ENCODE results near the gene ACSL1.

ACSL1 gene

DNA sequence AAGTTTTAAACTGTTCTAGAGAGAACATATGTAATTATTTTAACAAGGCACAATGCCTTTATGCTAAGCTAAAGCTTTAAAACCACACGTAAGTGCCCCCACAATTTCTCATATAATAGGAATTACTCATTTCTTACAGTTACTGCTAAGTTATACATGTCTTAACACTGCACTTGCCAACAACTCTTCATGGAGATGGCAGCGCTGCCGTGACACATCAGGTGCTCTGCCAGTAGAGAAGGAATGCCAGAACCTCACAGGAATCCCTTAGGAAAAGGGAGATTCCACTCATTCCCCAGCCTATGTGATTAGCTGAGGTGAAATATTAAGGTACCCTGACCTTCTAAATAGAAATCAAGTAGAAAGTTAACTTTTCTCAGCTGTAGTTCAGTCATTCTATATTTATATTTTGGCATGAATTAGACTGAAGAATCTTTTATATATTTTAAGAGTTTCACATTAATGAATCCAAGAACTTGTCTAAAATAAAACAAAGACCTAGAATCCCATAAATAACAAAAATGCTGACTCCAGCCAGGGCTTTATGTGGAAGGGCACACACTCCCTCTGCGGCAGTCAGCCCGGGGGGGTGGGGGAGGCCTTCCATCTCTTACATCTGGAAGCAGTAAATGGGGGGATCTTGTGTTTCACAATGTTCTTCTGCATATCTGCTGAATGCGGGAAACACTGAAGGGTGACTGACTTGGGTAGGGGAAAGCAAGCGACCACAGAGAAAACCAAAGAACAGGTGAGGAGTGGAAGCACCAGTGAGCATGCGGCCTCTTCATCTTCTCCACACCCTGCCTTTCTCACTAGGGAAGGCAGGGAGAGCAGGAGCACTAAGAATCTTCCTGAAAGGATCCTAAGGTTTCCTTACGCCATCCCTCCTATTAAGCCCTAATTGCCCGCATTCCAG lies 23.7 kb downstream of the ACSL1 start:
- Histone ChIP-seq H3K4me1 (ENCODE audit: control insufficient read depth, insufficient read depth, low read length) (peaks cover 62% of the 10 kb centered on the region), H3K4me3 (ENCODE audit: low read length) (peak overlapping the region; percentile 76), H3K36me3 (ENCODE audit: control insufficient read depth, insufficient read depth, low read length, severe bottlenecking) (peaks cover 58% of the 10 kb centered on the region), H3K9ac (ENCODE audit: low read length) (peak overlapping the region; percentile 78), H3K9me3 (ENCODE audit: control insufficient read depth, low read length) (no peaks in the 10 kb centered on the region), H3K27me3 (replicated peaks; ENCODE audit: control insufficient read depth, insufficient read depth, low read length) (no peaks in the 10 kb centered on the region)
- DNase-seq (ENCODE audit: low read depth) = peak; percentile 36

DNA sequence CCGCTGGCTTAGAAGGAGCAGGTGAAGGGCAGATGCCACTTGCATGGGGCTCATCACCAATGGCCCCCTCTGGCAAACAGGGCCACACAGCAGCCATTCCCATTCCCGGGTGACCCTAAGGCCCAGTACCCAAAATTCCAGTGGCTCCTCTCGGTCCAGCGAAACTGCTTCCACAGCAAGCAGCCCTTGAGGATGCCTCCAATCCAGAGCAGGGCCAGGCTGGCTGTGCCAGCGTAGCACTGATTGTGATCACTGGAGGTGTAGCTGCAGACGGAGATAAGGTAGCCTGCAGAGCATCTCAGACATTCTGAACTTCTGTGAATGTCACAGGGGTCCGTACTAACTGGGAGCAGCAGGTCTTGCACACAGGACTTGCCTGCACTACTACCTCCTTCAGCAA lies 27.3 kb downstream of the ACSL1 start:
- Histone ChIP-seq H3K9ac (ENCODE audit: low read length) (no peak overlapping the region), H3K4me3 (ENCODE audit: low read length) (no peak overlapping the region), H3K9me3 (ENCODE audit: control insufficient read depth, low read length) (no peaks in the 10 kb centered on the region), H3K36me3 (ENCODE audit: control insufficient read depth, insufficient read depth, low read length, severe bottlenecking) (peaks cover 93% of the 10 kb centered on the region), H3K4me1 (ENCODE audit: control insufficient read depth, insufficient read depth, low read length) (peaks cover 42% of the 10 kb centered on the region), H3K27me3 (replicated peaks; ENCODE audit: control insufficient read depth, insufficient read depth, low read length) (no peaks in the 10 kb centered on the region)
- no peak for DNase-seq (ENCODE audit: low read depth)

DNA sequence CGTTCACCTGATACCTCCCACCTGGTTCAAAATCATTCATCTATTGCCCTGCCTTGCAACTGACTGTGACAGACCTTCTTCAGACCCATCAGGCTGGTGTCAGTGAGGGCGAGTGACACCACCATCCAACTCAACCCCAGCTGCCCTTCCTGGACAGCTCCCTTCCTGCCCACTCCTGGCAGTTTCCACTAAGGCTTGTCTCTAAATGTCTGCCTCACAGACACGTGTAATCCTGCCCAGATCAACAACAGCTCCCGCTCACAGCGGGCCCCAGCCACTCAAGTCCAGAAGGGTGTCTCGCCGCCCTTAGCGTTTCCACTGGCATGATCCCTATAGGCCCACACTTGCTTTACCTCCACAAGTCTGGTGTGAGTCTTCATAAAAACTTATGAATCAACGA lies 28.9 kb downstream of the ACSL1 start:
- no peak for DNase-seq (ENCODE audit: low read depth)
- H3K9ac ChIP-seq (ENCODE audit: low read length) = no peak overlapping the region
- H3K4me3 ChIP-seq (ENCODE audit: low read length) = no peak overlapping the region
- H3K27me3 ChIP-seq (replicated peaks; ENCODE audit: control insufficient read depth, insufficient read depth, low read length) = no peaks in the 10 kb centered on the region
- no peaks in the 10 kb centered on the region for H3K9me3 ChIP-seq (ENCODE audit: control insufficient read depth, low read length)
- peaks cover 41% of the 10 kb centered on the region for H3K4me1 ChIP-seq (ENCODE audit: control insufficient read depth, insufficient read depth, low read length)
- H3K36me3 ChIP-seq (ENCODE audit: control insufficient read depth, insufficient read depth, low read length, severe bottlenecking) = peaks cover 98% of the 10 kb centered on the region

DNA sequence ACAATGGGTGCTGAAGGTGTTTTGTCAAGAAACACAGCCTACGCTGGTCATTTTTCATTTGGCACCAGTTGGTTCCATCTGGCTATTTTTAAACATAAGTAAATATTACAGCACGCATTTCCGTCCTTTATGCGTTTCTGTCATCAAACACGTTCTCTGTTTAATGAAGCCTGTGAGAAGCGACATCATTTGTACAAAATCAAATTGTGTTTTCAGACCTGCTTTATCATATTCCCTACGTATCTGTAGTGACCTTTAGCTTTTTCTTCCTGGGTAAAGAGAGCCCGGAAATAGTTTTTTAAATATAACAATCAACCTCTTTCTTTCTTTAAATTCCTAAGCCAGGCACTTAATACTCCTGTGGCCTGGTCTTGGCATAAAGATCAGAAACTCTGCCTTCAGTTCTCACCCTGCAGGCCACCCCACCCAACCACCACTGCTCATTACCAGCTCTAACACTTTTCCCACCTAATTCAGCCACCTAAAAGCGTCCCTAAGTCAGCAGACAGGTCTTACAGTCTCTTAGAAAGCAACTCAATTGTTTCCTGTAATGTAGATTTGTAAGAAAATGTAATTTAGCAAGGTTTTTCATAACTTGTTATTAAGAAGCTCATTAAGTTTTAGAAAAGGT lies 30.4 kb downstream of the ACSL1 start:
- Histone ChIP-seq H3K9ac (ENCODE audit: low read length) (no peak overlapping the region), H3K9me3 (ENCODE audit: control insufficient read depth, low read length) (no peaks in the 10 kb centered on the region), H3K36me3 (ENCODE audit: control insufficient read depth, insufficient read depth, low read length, severe bottlenecking) (peaks cover 99% of the 10 kb centered on the region), H3K4me3 (ENCODE audit: low read length) (no peak overlapping the region), H3K27me3 (replicated peaks; ENCODE audit: control insufficient read depth, insufficient read depth, low read length) (no peaks in the 10 kb centered on the region), H3K4me1 (ENCODE audit: control insufficient read depth, insufficient read depth, low read length) (peaks cover 34% of the 10 kb centered on the region)
- no peak for DNase-seq (ENCODE audit: low read depth)

DNA sequence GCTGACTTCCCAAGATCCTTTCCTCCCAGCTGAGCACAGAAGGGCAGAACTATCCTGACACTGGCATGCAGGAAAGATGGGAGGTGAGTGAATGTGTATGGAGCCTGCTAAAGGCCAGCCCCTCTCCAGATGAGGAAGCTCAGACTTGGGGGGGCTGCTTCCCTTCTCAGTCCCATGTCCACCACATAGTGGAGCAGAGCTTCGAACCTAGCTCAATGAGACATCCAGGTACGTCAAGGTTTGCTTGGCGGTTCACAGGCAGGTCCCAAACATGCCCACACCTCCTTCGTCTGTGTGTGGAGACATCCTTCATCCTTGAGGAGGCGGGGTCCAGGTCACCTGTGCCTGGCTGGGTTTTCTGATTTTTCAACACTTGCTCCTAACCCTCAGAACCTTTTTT lies 31.3 kb downstream of the ACSL1 start:
- H3K4me1 ChIP-seq (ENCODE audit: control insufficient read depth, insufficient read depth, low read length) = peaks cover 25% of the 10 kb centered on the region
- no peak overlapping the region for H3K4me3 ChIP-seq (ENCODE audit: low read length)
- no peak for DNase-seq (ENCODE audit: low read depth)
- H3K9me3 ChIP-seq (ENCODE audit: control insufficient read depth, low read length) = no peaks in the 10 kb centered on the region
- no peaks in the 10 kb centered on the region for H3K27me3 ChIP-seq (replicated peaks; ENCODE audit: control insufficient read depth, insufficient read depth, low read length)
- H3K9ac ChIP-seq (ENCODE audit: low read length) = no peak overlapping the region
- peaks cover 99% of the 10 kb centered on the region for H3K36me3 ChIP-seq (ENCODE audit: control insufficient read depth, insufficient read depth, low read length, severe bottlenecking)

DNA sequence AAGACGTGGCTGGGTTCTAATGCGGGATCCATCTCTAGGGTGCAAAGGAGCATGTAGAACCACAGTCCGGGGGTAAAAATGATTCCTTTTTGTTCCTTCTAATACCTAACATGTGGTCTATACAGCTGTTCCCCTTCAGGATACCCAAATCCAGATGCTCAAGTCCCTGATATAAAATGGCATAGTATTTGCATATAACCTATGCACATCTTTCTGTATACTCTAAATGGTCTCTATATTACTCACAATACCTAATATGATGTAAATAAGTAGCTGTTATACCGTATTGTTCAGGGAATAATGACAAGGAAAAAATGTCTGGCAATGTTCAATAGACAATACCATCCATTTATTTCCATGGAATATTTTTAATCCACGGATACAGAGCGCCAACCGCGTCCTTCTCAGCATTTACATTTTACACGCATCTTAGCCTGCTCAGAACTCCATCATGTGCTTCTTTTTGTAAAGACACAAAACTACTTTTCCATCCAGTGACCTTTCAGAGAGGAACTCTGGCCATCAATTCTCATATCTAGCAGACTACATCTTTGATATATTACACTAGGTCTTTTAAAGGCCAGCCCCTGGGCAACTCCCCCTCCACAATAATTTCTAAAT lies 31.9 kb downstream of the ACSL1 start:
- H3K4me1 ChIP-seq (ENCODE audit: control insufficient read depth, insufficient read depth, low read length) = peaks cover 24% of the 10 kb centered on the region
- no peak overlapping the region for H3K9ac ChIP-seq (ENCODE audit: low read length)
- H3K9me3 ChIP-seq (ENCODE audit: control insufficient read depth, low read length) = no peaks in the 10 kb centered on the region
- peaks cover 100% of the 10 kb centered on the region for H3K36me3 ChIP-seq (ENCODE audit: control insufficient read depth, insufficient read depth, low read length, severe bottlenecking)
- DNase-seq (ENCODE audit: low read depth) = no peak
- no peak overlapping the region for H3K4me3 ChIP-seq (ENCODE audit: low read length)
- H3K27me3 ChIP-seq (replicated peaks; ENCODE audit: control insufficient read depth, insufficient read depth, low read length) = no peaks in the 10 kb centered on the region

DNA sequence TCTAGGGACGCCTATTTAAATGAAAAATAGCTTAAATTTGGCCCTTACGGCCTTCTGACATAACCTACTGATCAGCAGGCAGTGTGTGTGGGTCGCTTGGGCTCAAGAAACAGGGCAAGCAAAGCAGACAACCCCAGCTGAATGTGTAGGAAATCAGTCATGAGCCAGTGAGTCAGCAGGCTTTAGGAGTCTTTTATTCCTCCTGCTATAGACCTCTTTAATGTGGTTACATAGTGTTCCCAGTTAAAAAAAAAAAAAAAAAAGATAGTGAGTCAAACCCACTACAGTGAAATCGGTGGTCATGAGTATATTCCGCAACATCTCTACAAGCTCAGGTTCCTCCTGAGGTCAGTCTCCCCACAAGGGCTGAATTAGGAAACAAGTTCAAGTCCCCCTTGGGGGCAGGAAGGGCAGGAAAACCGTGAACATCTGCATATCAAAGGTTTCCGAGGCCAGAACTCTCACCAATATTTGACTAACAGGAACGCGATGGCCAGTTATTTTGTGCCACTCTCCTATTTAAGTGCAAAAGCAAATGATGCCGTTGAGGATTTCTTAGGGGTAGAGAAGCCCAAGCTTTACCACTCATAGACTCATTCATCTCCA lies 32.7 kb downstream of the ACSL1 start:
- H3K4me1 ChIP-seq (ENCODE audit: control insufficient read depth, insufficient read depth, low read length) = peaks cover 24% of the 10 kb centered on the region
- no peaks in the 10 kb centered on the region for H3K9me3 ChIP-seq (ENCODE audit: control insufficient read depth, low read length)
- H3K27me3 ChIP-seq (replicated peaks; ENCODE audit: control insufficient read depth, insufficient read depth, low read length) = no peaks in the 10 kb centered on the region
- peak overlapping the region; percentile 49 for H3K9ac ChIP-seq (ENCODE audit: low read length)
- DNase-seq (ENCODE audit: low read depth) = peak; percentile 84
- no peak overlapping the region for H3K4me3 ChIP-seq (ENCODE audit: low read length)
- peaks cover 100% of the 10 kb centered on the region for H3K36me3 ChIP-seq (ENCODE audit: control insufficient read depth, insufficient read depth, low read length, severe bottlenecking)

DNA sequence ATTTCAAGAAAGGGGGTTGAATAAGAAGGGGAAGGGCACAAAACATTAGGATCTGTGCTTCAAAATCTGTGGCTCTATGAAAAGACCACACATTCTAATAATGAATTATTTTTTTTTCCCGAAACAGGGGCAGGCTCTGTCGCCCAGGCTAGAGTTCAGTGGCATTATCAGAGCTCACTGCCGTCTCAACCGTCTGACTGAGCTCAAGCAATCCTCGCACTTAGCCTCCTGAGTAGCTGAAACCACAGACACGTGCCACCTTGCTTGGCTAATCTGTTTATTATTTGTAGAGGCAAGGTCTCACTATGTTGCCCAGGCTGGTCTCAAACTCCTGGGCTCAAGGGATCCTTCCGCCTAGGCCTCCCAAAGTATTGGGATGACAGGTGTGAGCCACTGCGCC lies 33.4 kb downstream of the ACSL1 start:
- H3K36me3 ChIP-seq (ENCODE audit: control insufficient read depth, insufficient read depth, low read length, severe bottlenecking) = peaks cover 100% of the 10 kb centered on the region
- no peak overlapping the region for H3K4me3 ChIP-seq (ENCODE audit: low read length)
- H3K27me3 ChIP-seq (replicated peaks; ENCODE audit: control insufficient read depth, insufficient read depth, low read length) = no peaks in the 10 kb centered on the region
- H3K4me1 ChIP-seq (ENCODE audit: control insufficient read depth, insufficient read depth, low read length) = peaks cover 24% of the 10 kb centered on the region
- no peaks in the 10 kb centered on the region for H3K9me3 ChIP-seq (ENCODE audit: control insufficient read depth, low read length)
- H3K9ac ChIP-seq (ENCODE audit: low read length) = peak overlapping the region; percentile 49
- DNase-seq (ENCODE audit: low read depth) = no peak

DNA sequence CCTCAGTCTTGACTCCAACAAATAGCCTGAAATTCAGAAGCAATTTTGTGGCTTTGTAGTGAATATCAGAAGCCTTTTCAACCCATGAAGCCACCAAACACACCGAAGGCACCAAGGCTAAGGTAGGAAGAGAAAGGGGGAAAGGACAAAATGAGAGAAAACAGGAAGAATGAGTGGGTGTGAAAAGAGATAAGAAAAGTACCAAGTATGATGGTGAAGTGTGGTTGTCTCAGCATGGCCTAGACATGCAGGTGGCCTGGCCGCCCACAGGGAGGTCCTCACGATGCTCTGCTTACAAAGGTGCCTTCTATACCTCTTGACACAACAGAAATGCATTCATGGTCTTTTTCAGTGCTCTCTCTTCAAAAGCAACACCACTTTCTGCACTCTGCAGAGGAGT lies 34.9 kb downstream of the ACSL1 start:
- Histone ChIP-seq H3K9me3 (ENCODE audit: control insufficient read depth, low read length) (no peaks in the 10 kb centered on the region), H3K4me1 (ENCODE audit: control insufficient read depth, insufficient read depth, low read length) (peaks cover 24% of the 10 kb centered on the region), H3K9ac (ENCODE audit: low read length) (no peak overlapping the region), H3K4me3 (ENCODE audit: low read length) (no peak overlapping the region), H3K36me3 (ENCODE audit: control insufficient read depth, insufficient read depth, low read length, severe bottlenecking) (peaks cover 100% of the 10 kb centered on the region), H3K27me3 (replicated peaks; ENCODE audit: control insufficient read depth, insufficient read depth, low read length) (no peaks in the 10 kb centered on the region)
- DNase-seq (ENCODE audit: low read depth) = no peak

DNA sequence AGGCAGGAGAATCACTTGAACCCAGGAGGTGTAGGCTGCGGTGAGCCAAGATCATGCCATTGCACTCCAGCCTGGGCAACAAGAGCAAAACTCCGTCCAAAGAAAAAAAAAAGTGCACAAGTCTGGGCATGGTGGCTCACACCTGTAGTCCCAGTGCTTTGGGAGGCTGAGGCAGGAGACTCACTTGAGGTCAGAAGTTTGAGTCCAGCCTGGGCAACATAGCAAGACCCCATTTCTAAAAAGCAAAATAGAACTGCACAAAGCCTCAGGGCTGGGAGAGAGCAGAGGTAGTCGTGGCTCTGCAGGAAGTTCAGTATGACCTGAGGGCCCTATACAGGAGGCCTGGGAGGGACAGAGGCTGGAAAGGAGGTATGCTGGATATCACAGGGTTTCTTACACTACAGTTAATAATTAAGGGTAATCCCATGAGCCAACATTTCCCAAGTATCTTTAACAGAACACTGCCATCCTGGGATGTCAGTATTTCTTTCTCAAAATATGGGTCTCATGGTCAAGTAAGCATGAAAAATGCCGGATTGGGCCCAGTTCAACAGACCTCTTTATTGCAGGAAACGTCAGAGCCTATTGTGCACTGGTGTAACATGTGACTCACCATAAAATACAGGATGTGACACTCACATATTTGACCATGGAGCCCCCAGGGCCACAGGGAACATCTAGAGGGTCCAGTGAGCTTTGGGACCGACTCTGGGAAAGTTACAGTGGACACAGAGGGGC lies 37.8 kb downstream of the ACSL1 start:
- Histone ChIP-seq H3K36me3 (ENCODE audit: control insufficient read depth, insufficient read depth, low read length, severe bottlenecking) (peaks cover 99% of the 10 kb centered on the region), H3K9ac (ENCODE audit: low read length) (no peak overlapping the region), H3K27me3 (replicated peaks; ENCODE audit: control insufficient read depth, insufficient read depth, low read length) (no peaks in the 10 kb centered on the region), H3K4me1 (ENCODE audit: control insufficient read depth, insufficient read depth, low read length) (peaks cover 18% of the 10 kb centered on the region), H3K9me3 (ENCODE audit: control insufficient read depth, low read length) (no peaks in the 10 kb centered on the region), H3K4me3 (ENCODE audit: low read length) (no peak overlapping the region)
- no peak for DNase-seq (ENCODE audit: low read depth)
